NCI-H1105 (cell line): ENCODE data around the gene TCF3.
A peak's percentile ranks its signal among the peaks of the same experiment; 100 is the strongest.

Source experiments
- DNase-seq: peaks from one replicate; lab custom pipeline; 2025; lab: John Stamatoyannopoulos, UW

TCF3 gene

DNA sequence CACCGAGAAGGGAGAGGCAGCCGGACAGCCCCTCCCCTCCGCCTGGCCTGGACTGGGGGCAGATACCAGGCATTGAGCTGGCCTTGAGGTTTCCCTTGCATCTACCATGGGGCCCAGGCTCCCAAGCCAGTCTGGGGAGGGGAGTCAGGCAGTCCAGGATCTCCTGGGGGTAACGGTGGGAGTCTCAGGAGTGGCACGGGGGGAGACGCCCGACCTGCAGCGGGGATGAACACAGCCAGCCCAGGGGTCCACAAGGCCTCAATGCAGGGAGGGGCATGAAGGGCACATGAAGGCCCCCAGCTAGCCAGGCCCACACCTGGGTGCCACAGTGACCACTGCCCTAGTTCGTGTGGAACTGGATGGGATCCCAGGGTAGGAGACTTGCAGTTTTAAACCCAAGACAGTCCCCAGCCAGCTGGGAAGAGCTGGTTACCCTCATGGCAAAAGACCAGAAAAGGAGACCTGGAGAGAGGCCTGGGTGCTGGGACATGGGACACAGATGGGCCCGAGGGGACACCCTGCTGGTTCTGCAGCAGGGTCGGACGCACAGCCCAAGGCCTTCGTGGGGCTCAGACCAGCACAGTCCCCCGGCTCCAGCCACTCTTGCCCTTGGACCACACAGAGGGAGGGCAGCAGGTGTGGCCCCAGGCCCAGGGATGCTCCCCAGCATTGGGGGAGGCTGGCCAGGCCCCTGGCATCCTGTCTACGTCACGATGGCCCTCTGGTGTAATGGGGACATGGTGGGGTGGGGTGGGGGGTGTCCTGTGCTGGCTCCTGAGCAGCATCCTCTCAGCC is 42.5 kb downstream of the TCF3 start:
- DNase-seq = no peak

- DNase-seq = no peak
These were observed 43.4 kb downstream of the TCF3 start for GRCh38 chr19:1609103-1609396.

DNA sequence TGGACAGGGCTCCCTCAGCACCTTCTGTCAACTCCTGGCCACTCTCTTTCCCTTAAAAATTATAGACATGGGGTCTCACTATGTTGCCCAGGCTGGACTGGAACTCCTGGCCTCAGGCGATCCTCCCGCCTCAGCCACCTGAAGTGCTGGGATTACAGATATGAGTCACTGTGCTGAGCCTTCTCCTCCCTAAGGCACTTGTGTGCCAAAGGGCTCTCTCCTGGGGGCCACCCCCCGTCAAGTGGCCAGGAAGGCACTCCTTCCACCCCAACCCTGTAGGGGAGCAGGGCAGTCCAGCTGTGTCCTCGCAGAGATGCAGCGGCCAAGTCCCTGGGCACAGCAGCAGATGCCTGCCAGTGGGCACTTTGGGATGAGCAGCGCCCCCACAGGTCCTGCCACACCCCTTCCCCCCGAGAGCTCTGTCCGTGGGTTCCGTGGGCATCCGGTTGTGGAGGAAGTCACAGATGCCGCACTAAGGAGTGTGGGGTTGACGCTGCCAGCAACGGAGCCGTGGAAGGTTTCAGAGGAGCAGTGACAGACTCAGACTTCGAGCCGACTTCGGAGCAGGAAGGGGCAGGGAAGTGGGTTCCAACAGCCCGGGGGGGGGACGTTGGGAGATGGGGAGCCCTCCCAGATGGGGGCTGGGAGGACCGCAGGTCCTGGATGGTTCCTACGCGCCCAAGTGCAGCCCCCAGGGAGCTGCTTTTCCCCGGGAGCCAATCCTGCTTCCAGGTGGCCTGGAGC is 43.9 kb downstream of the TCF3 start:
- no peak for DNase-seq

DNA sequence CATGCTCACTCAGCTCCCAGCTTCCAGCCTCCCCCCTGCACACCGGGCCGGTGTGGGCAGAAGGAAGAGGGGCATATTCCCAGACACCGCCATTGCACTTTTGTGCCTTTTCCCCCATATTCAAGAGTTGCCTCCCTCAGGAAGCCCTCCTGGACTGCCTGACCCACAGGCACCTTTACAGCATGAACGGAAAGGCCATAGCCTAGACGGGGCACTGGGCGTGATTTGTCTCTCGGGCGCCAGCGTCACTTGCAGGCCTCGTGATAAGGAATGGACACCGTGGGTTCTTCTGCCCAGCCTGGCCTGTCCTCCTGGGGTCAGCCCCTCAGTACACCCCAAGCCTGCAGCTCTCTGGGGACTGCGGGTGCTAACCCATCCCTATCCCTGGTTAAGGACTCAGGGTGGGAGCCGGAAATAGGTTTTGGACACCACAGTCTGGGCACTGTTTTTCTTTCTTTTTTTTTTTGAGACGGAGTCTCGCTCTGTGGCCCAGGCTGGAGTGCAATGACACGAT is 46.2 kb downstream of the TCF3 start:
- DNase-seq = no peak

GRCh38 chr19:1605236-1606137 is 46.9 kb downstream of the TCF3 start, which contains the start of gene UQCR11:
Gene UQCR11 (minus strand): TSS chr19:1605462. CDS start chr19:1605409, 53 bp downstream.
- peak; percentile 95 for DNase-seq

DNA sequence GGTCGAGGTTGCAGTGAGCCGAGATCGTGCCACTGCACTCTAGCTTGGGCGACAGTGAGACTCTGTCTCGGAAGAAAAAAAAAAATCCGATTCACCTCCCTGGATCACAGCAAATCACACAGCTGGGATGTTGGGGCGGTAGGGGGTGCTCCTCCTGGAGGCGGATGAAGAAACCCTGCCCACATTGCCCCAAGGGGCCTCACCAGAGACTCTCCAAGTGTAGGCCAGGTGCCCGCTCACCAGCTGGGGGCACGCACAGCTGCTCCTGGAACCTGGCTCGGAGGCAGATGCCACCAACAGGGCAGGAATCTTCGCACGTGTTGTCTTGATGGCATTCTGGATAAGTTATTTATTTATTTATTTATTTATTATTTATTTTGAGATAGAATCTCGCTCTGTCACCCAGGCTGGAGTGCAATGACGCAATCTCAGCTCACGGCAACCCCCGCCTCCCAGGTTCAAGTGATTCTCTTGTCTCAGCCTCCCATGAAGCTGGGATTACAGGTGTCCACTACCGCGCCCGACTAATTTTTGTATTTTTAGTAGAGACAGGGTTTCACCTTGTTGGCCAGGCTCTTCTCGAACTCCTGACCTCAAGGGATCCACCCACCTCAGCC is 50.2 kb downstream of the TCF3 start:
- no peak for DNase-seq

DNA sequence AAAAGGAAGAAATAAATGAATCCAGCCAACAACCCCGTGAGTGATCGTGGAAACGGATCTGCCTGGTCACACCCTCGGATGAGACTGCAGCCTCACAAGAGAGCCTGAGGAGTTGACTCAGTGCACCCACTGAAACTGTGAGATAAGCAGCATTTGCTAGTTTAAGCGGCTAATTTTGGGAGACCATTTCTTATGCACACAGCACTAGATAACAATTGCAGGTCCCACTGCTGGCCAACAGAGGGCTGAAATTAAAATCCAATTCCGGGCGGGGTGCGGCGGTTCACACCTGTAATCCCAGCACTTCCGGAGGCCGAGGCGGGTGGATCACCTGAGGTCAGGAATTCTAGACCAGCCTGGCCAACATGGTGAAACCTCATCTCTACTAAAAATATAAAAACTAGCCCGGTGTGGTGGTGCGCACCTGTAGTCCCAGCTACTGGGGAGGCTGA is 50.8 kb downstream of the TCF3 start:
- DNase-seq = no peak

DNA sequence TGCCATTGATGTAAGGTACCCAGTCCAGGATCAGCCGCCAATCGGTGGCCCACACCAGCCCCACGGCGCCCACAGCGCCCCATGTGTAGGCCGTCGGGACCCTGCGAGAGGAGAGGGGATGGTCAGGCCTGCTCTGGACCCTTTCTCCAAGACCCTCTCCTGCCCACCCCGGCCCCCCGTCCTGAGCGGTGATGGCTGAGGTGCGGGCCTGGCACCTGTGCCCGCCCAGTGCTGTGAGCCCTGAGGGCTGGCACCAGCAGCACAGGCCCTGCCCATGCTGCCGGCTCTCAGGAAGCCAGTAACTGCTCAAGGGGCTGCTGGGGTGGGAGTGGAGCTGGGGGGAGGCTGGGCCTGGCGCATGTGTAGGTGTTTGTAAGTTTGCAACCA is 53.0 kb downstream of the TCF3 start:
- no peak for DNase-seq

DNA sequence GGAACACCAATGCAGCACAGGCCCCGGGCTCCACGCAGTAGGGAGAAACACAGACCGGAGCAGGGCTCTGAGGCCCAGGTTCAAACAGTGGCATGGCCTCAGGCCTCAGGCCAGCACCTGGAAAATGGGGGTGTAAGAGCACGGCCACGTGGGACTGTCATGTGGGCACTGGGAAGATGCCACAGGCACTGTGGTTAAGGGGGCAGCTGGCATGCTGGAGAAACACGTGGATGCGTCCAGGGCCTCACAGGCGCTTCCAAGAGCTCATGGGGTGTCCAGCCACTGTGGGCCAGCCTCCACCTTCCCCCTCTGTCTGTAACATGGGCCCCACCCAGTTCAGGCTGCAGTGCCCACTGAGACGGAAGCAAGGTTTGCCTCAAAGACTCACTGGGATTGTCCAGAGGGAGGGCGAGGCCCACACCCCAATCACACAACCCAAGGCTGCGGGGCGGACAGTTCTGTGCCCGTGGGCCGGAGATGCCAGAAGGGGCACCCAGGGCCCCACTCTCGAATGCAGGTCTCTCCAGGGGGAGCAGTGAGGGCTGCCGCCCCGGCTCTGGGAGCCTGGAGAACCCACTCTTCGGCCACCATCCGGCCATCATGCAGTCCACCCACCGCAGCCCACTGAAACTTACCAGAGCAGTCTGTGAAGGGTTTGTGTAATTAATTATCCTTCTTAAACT is 53.5 kb downstream of the TCF3 start:
- DNase-seq = no peak

GRCh38 chr19:1593501-1593772 is 59.0 kb downstream of the TCF3 start:
- no peak for DNase-seq

GRCh38 chr19:1592755-1593500 is 59.5 kb downstream of the TCF3 start, which contains the start of gene MBD3:
Gene MBD3 (minus strand): TSS chr19:1592865. CDS start chr19:1592631, 234 bp downstream.
- DNase-seq = peak; percentile 95

DNA sequence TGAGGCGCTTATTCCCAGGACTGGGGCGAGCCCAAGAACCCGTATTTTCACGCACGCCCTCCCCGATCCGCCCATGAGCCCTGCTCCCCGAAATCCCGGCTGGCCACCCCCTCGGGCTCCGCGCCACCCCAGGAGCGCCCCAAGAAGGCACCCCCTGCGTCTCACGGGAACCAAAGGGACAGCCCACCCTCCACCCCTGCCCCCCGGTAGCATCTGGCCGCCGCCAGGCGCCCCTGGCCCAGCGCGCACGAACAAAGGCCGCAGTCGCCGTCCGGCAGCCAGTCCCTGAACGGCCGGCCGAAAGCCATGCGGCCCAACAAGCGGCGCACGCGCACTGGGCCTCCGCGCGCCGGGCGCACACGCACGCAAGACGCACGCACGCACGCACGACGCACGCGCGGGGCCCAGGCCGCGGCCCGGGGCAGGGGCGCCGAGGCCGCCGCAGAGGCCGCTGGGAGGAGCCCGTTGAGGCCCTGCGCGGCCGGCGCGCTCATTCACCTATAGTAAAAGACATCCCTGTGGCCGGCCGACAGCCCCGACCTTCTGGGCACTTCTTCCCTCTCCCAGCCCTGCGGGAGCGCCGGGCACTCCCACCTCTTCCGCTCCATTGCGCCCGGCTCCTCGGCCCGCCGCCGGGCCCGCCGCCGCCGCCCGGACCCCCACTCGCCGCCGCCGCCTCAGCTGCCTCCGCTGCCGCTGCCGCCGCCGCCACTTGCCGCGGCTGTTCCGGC is 60.2 kb downstream of the TCF3 start:
- peak; percentile 75 for DNase-seq

GRCh38 chr19:1591421-1592023 is 60.9 kb downstream of the TCF3 start:
- peak; percentile 51 for DNase-seq

DNA sequence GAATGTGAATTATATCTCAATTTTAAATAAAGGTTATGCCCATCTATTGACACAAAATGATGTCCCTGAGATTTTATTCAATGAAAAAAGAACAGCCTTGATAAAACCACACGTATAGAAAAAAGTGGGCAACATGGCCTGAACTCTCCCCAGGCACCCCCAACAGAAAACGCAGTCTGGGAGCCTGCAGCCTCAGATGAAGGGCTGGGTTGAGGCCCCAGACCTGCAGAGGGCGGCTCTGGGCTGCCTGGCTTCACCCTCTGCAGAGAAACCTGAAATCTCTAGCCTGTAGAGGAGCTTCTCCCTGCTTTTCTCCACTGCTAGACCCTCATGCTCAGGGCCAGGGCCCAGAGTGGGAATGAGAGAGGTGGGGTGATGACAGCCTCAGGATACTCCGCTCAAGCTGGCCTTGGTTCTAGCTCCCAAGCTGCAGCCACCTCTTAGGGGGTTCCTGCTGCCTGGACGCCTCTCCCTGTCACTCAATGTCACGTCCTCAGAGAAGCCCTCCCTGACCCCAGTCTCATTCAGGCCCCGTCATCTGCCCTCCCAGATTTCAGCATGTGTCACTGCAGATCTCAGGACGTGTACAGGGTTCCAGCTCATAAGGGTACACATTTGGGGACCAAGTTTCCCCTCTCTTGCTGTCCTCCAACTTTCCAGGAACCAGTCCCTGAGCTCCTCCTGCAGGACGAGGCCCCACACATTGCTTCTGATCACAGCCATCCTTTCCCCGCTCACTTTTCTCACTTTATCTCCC is 61.6 kb downstream of the TCF3 start:
- DNase-seq = no peak

- no peak for DNase-seq
These were observed 64.5 kb downstream of the TCF3 start for GRCh38 chr19:1587872-1588271.

DNA sequence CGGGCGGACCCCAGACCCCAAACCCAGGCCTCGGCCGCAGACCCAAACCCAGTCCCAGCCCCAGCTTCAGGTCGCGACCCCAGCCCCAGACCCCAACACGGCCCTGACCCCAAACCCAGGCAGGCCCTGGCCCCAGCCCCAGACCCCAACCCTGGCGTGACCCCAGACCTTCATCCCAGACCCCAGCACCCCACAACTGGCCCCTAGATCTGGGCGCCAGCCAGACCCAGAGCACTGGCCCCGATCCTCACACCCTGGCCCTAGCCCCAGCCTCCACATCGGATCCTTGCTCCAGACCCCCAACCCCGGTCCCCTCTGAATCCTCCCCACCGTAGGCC is 67.2 kb downstream of the TCF3 start:
- no peak for DNase-seq

DNA sequence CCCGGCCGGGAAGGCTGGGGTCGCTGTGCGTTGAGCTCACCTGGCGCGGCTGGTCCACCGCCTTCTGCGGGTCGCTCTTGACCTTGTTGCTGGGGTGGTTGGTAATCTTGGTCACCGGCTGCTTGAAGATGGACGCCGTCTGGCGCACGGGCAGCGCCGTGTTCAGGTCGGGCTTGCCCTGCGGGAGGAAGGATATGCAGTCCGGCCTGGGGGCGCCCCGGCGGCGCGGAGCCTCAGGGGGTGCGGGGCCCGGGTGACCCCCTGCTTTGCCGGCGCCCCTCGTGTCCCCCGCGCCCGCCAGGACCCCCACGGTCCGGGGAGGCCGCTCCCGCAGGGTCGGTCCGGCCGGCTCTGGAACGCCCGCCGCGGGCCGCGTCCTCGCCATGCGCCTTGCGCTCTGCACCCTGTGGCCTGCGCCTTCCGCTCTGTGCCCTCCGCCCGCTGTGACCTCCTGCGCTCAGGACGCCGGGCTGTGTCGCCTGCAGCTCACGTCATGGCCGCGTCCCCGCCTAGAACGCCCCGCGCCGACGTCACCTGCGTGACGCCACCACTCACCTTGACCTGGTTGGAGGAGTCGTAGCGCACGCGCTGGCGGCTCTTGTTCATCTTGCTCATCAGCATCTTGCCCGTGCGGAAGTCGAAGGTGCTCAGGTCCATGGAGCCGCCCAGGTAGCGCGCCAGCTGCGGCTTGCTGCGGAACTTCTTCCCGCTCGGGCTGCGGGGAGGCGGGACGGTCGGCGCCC is 67.7 kb downstream of the TCF3 start:
- DNase-seq = no peak

DNA sequence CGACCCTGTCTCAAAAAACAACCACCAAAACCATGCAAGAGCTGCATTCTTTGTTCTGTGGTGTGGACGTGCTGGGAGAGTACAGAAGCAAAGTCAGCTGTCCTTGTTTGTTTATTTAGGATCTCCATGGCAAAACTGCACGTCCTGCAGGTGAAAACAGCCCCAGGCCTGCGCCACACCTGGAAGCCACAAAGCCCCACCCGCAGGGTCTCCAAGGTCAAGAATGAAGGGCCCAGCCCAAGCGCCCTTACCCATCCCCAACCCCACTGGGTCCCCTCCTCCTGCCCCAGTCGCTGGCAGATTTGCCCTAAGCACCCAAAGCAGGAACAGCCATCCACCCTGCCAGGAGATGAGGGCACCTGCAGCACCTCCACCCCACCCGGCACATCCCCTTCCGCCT is 70.2 kb downstream of the TCF3 start:
- no peak for DNase-seq
